Measurements from ENCODE around the gene OSBPL6. TPM values are rescaled to one million over a fixed set of nuclear protein-coding genes. Genes with fewer than 3 reads are reported as not detected.

Gene OSBPL6
- total RNA-seq, 6 experiments from 2014 or later, result 2.4 to 7.5 (median 3.3) TPM

DNA sequence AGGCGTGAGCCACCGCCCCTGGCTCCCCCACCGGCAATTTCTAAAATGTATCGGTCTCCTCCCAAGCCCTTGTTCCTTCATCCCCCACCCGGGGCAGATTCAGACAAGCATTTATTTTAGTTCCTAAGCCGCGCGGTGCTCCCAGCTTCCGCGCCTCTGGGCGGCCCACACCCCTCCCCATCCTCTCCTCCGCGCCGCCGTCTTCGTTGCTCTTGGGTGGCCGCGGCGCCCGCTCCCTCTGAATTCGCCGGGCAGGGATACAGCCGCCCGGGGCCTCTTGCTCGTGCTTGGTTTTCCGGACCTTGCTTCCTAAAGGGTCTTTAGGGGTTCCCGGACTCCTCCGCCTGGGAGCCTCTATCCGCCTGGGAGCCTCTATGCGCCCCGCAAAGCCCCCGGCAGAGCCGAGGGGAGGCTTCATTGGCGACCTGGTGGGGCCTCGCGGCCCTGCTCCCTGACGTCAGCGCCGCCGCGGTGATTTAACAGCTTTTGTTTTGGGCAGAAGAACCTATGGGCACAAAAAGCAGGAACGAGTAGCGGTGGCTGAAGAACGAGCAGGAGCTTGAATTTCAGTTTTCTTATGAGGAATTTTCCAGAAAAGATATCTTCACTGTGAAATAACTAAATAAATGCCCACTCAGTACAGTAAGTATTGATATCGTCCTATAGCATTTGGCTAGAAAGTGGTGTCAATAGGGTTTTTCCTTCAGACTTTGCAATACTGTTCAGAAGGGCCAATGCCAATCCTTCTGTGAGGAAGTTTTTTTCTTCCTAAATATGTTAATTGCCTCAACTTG, 219.4 kb downstream of the OSBPL6 start:
- TF ChIP-seq, protein P1, sequence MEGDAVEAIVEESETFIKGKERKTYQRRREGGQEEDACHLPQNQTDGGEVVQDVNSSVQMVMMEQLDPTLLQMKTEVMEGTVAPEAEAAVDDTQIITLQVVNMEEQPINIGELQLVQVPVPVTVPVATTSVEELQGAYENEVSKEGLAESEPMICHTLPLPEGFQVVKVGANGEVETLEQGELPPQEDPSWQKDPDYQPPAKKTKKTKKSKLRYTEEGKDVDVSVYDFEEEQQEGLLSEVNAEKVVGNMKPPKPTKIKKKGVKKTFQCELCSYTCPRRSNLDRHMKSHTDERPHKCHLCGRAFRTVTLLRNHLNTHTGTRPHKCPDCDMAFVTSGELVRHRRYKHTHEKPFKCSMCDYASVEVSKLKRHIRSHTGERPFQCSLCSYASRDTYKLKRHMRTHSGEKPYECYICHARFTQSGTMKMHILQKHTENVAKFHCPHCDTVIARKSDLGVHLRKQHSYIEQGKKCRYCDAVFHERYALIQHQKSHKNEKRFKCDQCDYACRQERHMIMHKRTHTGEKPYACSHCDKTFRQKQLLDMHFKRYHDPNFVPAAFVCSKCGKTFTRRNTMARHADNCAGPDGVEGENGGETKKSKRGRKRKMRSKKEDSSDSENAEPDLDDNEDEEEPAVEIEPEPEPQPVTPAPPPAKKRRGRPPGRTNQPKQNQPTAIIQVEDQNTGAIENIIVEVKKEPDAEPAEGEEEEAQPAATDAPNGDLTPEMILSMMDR (IDR thresholded peaks at IDR 0.05), result no peak; the same call in 1 of the 2 replicates
- Mint-ChIP-seq H3K9me3 (no peaks in the 10 kb centered on the region), H3K4me3 (peak overlapping the region; percentile 96), H3K27ac (peak overlapping the region; percentile 99), H3K27me3 (ENCODE audit: insufficient read depth) (peaks cover 1% of the 10 kb centered on the region; the same call in 1 of the 2 replicates), H3K4me1 (ENCODE audit: low read depth) (peaks cover 28% of the 10 kb centered on the region), H3K36me3 (ENCODE audit: low read depth) (no peaks in the 10 kb centered on the region)
- peak; percentile 54 for DNase-seq

DNA sequence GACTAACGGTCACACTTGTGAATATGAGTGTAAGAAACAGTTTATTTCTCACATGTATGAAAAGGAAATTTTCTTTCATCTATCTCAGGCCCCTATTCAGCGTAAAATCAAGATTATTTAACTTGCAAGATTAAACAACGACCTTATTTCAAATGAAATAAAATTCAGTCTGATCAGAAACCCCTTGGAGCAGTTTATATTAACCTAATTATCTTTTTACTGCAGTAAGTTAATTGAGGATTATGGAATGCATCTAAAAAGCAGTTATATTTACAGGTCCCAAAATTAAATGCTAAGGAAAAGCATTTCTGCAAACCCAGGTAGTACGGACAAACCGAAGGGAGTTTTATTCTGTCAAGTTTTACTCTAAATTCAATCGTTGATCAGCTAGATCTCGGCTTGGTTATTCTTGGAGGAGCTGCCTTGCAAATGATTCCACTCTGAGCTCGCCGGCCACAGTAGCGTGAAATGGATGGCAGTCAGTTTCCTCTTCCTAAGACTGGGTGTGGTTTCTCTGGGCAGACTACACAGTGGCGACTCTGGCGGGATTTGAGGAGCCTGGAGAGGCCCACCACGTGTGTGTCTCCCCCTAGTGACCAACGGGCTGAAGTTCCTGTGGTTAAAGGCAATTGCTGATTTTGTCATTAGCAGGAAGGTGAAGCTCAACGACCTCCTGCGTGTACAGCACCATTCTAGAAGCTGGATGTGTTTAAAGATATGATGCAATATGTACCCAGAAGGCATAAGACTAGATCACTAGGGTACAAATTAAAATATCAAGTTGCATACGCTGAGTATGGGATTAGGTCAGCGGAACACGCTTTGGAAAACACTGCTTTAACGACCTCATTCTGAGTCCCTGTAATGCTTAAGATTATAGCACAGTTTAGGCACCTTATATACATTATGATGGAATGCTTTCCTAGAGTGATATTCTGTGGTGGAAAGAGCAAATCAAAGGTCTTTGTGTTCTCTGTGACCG, 220.2 kb downstream of the OSBPL6 start:
- Mint-ChIP-seq H3K9me3 (no peaks in the 10 kb centered on the region), H3K4me3 (peak overlapping the region; percentile 96), H3K36me3 (ENCODE audit: low read depth) (no peaks in the 10 kb centered on the region), H3K27me3 (ENCODE audit: insufficient read depth) (peaks cover 1% of the 10 kb centered on the region; the same call in 1 of the 2 replicates), H3K27ac (peak overlapping the region; percentile 99), H3K4me1 (ENCODE audit: low read depth) (peaks cover 35% of the 10 kb centered on the region)
- TF ChIP-seq, protein P1 (IDR thresholded peaks at IDR 0.05), result peak; percentile 94
- peak; percentile 95 for DNase-seq

DNA sequence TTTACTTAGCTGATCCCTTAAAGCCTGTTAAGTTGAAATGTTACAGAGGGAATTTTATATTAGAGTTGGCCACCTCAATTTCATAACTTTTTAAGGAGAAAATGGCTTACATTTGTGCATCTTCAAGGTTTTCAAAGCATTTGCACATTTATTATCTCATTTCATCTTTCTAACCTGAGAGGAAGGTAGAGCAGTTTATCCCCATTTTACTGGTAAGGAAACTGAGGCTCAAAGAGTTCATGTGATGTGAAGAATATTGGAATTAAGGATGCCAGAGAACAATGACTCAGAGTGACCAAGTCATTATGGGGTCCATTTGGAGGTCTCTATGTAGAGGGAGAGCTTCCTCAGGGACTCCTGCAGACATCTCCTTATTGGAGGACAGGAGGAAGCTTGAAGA, 221.7 kb downstream of the OSBPL6 start:
- TF ChIP-seq, protein P1 (IDR thresholded peaks at IDR 0.05), result no peak
- no peaks in the 10 kb centered on the region for H3K36me3 Mint-ChIP-seq (ENCODE audit: low read depth)
- peaks cover 1% of the 10 kb centered on the region; the same call in 1 of the 2 replicates for H3K27me3 Mint-ChIP-seq (ENCODE audit: insufficient read depth)
- H3K27ac Mint-ChIP-seq, result no peak overlapping the region
- peaks cover 35% of the 10 kb centered on the region for H3K4me1 Mint-ChIP-seq (ENCODE audit: low read depth)
- no peaks in the 10 kb centered on the region for H3K9me3 Mint-ChIP-seq
- no peak for DNase-seq
- H3K4me3 Mint-ChIP-seq, result no peak overlapping the region

DNA sequence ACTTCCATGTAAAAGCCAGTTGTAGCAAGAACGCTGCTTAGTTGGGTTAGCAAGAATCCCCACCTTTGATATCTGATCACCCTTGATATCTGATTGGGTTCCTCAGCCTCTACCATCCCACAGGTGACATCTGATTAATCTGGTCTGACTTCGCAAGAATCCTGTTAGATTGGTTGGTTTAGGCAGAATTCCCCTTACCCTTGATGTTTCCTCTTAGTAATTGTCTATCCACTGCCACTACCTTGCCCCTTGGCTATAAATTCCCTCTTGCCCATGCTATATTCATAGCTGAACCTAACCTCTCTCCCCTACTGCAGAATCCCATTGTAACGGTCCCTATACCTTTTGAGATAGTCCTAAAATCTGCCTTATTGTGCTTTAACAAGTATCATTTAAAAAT, 223.6 kb downstream of the OSBPL6 start:
- Mint-ChIP-seq H3K4me1 (ENCODE audit: low read depth) (peaks cover 32% of the 10 kb centered on the region), H3K36me3 (ENCODE audit: low read depth) (no peaks in the 10 kb centered on the region), H3K27me3 (ENCODE audit: insufficient read depth) (peaks cover 1% of the 10 kb centered on the region; the same call in 1 of the 2 replicates), H3K27ac (no peak overlapping the region), H3K9me3 (no peaks in the 10 kb centered on the region), H3K4me3 (no peak overlapping the region)
- TF ChIP-seq, protein P1 (IDR thresholded peaks at IDR 0.05), result no peak
- DNase-seq, result no peak

DNA sequence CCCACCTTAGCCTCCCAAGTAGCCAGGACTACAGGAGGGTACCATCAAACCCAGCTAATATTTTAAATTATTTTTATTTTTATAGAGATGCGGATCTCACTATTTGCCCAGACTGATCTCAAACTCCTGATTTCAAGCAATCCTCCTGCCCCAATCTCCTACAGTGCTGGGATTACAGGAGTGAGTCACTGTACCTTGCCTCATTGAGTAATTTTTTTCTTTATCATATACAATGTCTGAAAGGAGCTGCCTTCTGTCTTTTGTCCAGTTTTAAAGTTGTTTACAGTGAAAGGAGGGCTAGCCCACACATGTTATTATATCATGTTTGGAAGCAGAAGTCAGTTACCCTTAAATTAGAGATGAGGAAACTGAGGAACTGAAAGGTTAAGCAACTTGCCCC, 224.1 kb downstream of the OSBPL6 start:
- no peak overlapping the region for H3K27ac Mint-ChIP-seq
- no peak for DNase-seq
- H3K9me3 Mint-ChIP-seq, result no peaks in the 10 kb centered on the region

More for the DNA sequence above, 224.1 kb downstream of the OSBPL6 start:
- Mint-ChIP-seq H3K4me1 (ENCODE audit: low read depth) (peaks cover 27% of the 10 kb centered on the region), H3K36me3 (ENCODE audit: low read depth) (no peaks in the 10 kb centered on the region), H3K27me3 (ENCODE audit: insufficient read depth) (peaks cover 1% of the 10 kb centered on the region; the same call in 1 of the 2 replicates), H3K4me3 (no peak overlapping the region)
- TF ChIP-seq, protein P1 (IDR thresholded peaks at IDR 0.05), result no peak
